NCI-H2196 (cell line): ENCODE data around the gene CLNK.

Experiments used
- DNase-seq: peaks from one replicate; lab custom pipeline; 2025; ENCODE audit not compliant: unreplicated experiment; lab: John Stamatoyannopoulos, UW

The CLNK gene

DNA sequence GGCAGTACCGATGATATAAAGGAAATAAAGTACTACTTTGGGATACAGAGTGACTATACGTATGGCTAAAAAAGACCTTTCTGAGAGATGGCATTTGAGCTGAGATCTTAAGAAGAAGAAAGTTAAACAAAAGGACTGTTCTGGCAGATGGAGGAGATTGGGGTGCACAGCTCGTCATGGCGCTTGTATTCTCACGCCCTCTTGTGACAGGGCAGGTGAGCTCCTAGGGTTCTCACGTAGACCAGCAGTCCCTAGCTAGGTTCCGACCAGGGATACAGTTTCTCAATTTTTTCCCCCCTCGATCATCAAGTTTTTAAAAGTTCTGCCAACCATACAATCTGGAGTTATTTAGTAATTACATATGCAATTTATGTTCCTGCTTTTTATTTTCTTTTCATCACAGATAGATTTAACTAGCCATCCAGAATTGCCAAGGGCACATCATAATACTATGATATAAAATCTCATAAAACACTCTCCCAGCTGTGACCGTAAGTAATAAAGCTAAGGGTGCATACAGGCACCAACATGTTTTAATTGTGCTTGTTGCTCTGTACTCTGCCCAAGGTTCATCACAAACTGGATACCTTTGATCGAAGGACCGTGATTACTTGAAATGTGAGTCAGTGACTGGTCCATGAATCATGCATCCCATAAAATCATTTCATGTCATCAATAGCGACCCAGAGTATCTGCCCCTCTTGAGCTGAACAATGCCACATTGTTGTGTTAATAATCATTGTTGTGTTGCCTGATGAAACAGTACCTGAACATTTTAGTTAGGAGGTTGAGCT lies 157.9 kb downstream of the CLNK start:
- DNase-seq, result no peak

DNA sequence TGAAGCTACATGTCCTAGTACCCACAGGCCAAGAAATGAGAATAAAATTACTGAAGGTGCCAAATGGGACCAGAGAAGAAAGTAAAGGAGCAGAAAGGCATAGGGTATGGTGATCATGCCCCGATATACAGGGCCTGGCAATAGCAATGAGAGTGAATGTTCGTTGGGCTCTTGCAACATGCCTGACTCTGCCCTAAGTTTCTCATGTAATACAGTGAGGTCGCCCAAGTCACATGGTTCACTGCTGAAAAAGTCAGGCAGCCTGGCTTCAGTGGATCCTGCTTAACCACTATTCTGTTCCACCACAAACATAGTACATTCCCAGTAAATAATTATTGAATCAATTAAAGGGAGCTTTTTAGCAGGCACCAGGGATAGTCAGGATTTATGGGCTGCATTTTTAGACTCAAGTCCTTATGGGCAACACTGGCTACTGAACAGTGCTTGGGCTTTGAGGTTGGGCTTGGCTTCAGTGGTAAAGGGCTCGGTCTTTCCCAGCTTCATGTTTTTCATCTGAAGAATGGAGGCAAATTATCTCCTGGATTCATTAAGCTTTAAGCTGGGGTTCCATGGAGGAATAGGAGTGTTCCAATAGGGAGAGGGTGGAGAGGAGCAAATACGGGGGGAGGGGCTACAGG lies 160.3 kb downstream of the CLNK start:
- DNase-seq, result no peak

DNA sequence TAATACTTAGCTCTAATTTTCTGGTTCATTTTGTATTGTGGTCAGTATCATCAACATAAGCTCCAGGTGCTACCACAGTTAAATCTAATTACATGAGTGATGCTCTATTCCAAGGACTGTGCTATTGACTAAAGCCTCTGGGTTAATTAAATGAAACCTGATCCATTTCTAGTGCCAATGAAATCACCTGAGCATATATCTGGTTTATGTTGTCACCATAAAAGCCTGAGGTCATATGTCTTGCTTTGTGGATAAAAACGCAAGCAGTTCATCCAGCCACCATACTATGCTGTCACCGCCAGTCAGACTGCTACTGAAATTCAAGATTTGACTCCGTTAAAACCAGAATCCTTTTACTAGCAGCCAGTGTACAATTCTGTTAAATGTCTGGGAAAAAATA lies 163.1 kb downstream of the CLNK start:
- DNase-seq, result no peak

DNA sequence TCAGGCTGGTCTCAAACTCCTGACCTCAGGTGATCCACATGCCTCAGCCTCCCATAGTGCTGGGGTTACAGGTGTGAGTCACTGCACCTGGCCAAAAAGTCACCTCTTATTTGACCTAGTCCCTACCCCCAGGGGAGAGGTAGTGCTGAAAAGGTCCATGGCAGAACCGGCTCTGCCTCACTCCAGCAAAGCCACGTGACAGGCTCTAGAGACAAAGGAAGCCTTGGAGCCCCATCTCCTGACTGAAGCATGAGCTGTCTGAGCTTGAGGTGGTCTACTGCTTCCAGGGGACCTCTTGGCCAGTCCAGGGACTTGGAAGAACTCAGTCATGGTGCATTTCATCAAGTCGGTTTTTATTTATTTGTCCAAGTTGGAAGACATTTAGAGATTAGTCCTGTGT lies 174.8 kb downstream of the CLNK start:
- DNase-seq, result no peak

DNA sequence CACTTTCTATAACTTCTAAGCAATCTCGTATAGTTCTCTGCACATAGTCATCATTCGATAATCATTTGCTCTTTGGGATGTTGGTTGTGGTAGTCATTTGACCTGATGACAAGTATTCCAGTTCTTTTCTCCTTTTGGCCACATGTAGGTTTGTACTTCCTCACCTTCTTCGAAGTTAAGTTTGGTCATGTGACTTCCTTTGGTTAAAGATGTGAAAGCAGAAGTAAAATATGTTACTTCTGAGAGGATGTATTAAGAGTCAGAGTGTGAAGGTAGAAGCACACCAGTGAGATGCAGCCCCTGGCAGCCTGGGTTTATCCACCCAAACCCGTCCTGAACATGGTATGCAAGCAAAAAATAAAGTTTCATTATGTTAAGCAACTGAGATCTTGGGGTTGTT lies 178.5 kb downstream of the CLNK start:
- DNase-seq, result no peak

DNA sequence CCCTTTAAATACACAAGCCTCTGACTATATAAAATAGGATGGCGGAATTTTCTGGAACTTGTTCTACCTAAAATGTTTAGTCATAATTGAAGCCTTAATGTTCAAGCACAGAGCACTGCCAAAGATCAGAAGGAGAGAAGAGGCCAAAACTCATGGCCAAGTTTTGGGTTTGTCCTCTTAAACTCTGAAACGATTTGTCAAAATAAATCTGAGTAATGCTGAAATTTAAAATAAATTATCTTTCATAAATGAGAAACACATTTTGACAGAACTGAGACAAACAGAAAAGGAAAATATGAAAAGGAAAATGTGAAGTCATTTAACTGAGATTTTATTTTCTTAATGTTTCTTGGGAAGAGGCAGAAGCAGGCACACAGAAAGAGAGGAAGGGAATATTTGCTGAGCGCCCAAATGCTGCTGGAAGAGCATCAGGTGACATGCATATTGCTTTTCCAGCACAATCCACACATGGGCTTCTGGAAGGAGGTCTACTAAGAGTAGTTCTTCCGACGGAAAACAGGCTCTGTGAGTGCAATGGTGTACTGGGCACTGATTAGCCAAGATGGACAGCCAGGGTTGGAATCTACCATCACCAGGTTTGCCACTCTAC lies 179.9 kb downstream of the CLNK start:
- DNase-seq, result no peak

DNA sequence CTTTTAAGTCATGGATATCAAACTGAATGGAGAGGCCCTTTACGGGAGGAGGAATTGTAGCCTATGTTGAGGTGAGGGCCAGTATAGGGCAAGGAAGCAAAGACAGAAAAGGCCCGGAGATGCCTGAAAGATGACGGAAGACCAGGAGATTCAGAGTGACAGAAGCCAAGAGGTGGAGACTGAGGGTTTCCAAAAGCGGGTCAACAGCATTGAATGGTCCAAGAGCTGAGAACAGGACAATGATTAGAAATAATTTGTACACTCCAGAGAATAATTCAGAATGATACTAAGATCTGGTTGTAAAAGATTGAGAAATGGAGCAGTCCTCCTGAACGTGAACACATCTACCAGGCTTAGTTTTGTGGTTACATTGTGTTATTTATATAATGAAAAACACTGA lies 181.9 kb downstream of the CLNK start:
- DNase-seq, result no peak

DNA sequence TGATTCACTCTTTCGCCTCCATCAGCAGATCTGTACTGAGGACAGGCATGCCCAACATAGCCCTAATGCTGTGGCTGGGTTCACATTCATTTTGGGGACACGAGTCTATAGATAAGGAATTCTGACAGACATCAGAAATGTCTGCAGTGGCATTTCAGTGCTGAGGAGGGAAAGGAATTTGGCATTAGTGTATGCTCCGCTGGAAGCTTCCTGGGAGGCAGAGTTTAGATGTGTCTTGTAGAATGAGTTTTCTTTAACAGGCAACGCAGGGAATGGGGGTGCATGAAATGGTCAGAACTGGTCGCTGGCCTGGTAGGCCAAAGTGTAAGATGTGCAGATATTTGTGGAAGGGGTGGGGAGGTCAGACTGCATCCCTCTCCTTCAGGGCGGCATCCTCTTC lies 183.8 kb downstream of the CLNK start:
- no peak for DNase-seq

DNA sequence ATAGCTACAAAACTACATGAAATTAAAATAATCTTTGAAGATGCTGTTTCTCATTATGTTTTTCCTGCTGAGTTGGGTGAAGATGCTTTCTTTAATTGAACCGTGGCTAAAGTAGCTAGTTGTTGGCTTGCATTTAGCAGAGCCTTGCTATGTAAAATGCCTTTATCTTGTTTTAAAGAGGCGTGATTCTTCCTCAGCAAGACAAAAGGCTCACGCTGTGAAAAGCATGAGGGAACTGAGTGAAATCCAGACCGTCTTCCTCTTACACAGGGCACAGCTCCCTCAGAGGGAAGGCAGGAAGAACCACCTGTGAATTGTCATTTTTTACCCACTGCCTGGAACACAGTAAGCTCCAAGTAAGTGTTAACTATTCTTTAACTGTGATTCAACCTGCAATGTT lies 188.4 kb downstream of the CLNK start:
- DNase-seq, result no peak

DNA sequence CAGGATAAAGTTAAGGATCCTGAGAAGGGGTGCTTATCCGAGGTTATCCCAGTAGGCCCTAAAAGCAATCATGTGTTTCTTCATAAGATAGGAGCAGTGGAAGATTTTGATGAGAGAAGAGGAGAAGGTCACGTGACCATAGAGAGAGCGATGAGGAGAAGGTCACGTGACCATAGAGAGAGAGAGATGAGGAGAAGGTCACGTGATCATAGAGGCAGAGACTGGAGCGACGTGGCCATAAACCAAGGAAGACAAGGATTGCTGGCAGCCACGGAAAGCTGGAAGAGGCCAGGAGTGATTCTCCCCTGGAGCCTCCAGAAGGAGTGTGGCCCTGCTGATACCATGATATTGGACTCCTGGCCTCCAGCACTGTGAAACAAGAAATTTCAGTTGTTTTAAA lies 188.9 kb downstream of the CLNK start:
- no peak for DNase-seq

DNA sequence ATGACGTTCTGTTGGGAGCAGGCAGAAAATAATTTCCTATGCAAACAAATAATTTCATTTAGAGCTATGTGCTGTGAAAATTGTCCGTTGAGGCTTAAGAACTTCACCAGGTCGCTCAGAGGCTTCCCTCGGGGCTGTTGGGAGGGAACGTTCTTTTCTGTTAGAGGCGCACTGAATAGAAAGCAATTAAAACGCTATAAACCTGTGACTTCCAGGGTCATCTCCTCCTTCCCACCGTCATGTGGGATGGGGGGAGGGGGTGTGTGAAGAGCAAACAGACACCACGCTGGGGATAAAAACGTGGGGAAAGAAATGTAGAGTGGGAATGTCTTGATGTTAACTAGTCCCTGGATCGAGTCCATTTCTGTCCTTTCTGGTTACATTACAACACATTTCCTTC lies 192.1 kb downstream of the CLNK start:
- DNase-seq, result no peak

DNA sequence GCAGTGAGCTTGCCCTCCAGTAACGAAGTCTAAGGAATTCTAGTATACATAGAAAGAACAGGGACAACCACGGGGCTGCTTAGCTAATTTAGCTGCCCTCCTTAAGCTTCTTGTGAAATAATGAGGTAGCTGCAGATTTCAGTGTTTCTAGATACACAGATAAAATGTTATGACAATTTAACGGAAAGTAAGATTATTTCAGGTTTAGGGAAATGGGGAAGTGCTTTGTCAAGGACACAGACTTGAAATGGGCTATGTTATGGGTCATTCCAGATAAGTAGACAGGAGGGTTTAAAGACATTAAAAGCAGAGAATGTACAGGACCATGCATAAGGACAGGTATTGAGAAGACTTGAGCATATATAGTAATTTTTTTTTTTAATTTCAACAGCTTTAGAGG lies 193.2 kb downstream of the CLNK start:
- no peak for DNase-seq

DNA sequence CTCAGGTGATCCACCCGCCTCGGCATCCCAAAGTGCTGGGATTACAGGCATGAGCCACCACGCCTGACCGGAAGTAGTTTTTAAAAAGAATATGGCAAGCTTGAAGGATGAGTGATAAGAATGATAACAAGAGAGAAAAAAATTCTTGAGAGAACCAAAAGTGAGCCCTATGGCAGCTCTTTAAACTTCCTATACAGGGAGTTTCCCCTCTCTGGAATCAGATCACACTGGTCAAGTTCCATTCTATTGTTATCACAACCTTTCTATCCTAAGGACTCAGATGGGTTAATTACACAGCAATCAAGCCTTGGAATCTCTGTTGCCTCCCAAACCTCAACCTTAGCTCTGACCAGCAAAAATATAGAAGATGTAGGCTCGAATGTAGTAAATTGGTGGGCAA lies 193.6 kb downstream of the CLNK start:
- DNase-seq, result no peak

DNA sequence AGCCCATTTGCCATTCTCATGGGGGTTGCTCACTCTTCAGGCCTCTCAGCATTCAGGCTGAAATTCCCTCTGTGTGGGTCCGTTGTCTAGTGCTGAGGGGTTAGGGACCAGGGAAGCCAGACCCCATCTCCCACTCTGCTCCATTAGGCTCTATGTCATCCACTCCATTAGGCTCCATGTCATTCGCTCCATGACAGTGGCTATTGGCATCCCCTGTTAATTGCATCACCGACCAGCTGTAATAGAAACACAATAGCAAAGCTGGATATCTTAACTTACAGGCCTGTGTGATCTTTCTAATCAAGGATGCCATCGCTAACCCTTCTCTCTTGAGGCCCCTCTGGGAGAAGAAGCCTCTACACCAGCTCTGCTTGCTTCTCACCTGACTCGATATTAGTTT lies 201.7 kb downstream of the CLNK start:
- no peak for DNase-seq

DNA sequence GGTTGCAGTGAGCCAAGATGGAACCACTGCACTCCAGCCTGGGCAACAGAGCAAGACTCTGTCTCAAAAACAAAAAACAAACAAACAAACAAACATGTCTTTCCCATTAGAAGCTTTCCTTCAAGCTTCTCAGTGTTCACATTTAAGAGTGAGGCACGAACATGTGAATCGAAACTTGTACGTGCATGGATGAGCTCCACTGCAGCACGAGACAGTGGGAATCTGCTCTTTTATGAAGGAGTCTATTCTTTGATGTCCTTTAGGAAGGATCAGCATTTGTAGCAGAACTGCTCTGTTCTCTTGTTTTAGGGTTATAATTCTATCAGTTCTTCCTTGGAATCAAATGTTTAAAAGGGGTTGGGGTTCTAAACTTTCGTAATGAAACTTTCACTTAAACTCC lies 204.0 kb downstream of the CLNK start:
- no peak for DNase-seq

DNA sequence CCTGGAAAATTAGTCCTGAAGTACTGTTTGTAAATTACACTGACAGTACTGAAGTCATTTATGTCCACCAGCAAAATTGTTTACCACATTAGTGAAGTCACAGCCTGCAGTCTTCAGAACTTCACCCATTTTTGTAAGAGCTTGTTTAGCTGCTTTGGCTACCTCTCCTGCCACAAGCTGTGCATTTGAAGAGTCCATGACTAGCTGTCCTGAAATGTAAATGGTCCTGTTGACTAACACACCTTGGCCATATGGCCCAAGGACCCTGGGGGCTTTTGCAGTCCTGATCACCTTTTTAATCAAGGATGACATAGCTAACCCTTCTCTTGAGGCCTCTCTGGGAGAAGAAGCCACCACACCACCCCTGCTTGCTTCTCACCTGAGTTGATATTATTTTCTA lies 205.9 kb downstream of the CLNK start:
- DNase-seq, result no peak

DNA sequence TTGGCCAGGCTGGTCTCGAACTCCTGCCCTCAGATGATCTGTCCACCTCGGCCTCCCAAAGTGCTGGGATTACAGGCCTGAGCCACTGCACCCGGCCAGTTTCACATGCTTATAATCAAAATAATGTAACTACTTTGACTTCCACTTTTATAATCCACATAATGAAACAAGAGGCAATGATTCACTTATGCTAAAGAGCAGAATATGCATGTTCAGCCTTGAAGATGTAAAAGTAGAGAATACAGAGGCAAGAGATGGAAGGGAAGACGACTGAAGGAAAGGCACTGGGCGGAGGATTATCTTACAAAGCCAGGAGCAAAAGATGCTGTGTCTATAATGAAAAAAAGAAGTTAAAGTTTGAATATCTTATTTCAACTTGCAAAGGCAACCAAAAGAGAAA lies 214.1 kb downstream of the CLNK start:
- no peak for DNase-seq

DNA sequence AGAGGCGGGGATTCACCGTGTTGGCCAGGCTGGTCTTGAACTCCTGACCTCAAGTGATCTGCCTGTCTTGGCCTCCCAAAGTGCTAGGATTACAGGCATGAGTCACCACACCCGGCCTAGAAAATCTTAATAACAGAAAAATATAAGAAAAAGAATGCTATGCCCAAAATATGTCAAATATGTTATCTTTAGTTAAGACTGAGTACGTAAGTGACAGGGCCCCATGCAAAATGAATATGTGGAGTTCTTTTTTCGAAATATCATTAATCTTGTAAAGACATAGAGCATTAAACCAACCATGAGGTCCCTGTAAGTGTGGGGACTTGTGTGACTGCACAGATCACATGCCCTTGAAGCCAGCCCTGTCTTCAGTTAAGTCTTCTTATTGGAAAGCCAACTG lies 218.4 kb downstream of the CLNK start:
- DNase-seq, result no peak

DNA sequence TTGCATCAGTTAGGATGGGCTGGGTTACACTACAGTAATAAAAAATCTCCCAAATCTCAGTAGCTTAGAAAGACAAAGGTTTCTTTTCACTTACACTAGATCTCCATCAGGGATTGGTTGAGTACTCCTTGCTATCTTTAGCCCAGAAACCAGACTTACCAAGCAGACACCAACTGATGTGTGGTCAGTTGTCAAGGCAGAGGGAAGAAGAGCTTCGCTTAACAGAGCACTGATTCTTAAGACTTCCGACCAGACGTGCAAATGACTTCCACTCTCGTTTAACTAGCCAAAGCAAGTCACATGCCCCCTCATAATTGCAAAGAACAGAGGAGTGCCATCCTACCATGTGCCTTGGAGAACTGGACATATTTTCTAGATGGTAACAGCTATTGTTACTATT lies 221.7 kb downstream of the CLNK start:
- DNase-seq, result no peak

DNA sequence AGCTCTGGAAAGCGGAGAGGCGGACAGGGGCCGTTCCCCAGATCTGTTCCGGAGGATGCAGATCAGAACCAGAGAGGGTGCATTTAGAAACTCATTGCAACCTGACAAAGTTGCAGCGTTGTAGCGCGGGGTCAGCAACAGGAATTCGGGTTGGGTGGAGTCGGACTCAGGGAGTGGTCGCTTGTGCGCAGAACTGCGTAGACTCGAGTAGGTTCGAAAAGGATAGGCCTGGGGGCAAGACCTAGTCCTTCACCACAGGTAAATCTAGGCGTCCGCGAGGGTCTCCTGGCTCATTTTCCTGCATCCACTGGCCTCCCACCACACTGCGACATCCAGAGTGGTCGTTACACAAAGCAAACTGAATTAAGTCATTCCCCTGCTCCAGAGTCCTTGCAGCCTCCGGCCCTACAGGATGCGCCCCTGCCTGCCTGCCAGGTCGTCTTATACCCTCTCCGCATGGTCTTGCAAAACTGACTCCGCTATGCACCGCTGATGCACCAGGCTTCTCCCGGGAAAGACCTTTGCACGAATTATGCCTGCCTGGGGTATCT lies 222.6 kb downstream of the CLNK start:
- no peak for DNase-seq

DNA sequence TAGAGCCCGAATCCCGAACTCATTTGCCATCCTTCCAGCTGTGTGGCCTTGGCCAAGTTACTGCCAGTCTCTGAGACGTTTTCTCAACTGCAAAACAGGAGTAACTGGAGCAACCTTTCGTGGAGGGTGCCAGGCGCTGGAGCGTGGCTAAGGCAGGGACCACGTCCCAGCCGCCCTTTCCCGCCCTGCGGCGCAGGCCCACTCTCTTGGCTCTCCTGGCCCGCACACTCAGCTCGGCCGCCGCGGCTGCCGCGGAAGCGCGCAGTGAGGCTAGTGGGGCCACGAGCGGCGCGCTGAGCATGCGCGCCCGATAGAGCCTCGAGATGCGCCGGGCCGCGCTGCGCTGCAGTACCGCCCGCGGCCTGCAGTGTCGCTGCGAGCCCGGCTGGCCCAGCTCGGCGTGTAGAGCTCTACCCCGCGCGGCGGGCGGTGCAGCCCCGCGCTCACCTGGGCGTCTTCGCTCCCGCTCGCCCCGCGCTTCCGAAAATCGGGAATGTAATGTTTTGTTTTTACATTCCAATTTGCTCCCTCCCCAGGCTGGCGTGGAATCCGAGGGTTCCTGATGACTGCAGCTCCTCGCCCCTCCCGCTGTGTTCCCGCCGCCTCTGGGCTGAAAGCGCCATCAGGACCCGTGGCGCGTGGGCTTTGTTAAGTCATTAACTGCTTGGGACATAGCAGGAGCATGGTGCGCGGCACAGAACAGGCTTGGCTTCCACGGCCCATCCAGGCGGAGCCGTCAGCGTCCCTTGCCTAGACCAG lies 223.3 kb downstream of the CLNK start:
- no peak for DNase-seq
